HUES6 (cell line): ENCODE measurements around the gene RTN4R.
"Not testable (repeated sequence)": the region's sequence is repeated elsewhere in the genome, so short reads cannot be mapped to it uniquely, and the experiment has no call there.

Experiments used
- H3K27ac ChIP-seq: 2 replicates; pipeline ENCODE4 v1.7.0; 2013; ENCODE audit warnings: low read depth, mild to moderate bottlenecking, low read length, inconsistent platforms
- H3K27me3 ChIP-seq: 2 replicates; pipeline ENCODE4 v1.6.1; 2013; ENCODE audit warnings: low read length; ENCODE audit not compliant: control insufficient read depth, insufficient read depth
- H3K36me3 ChIP-seq: 2 replicates; pipeline ENCODE4 v1.6.1; 2013; ENCODE audit warnings: low read length; ENCODE audit not compliant: control insufficient read depth, insufficient read depth
- H3K4me1 ChIP-seq: 2 replicates; pipeline ENCODE4 v1.6.1; 2013; ENCODE audit warnings: low read length; ENCODE audit not compliant: control insufficient read depth, insufficient read depth
- H3K4me3 ChIP-seq: 2 replicates; pipeline ENCODE4 v1.5.1; 2013; ENCODE audit warnings: low read depth, low read length
- H3K9ac ChIP-seq: one replicate; pipeline ENCODE4 v1.6.1; 2013; ENCODE audit warnings: mild to moderate bottlenecking, low read length
- H3K9me3 ChIP-seq: 2 replicates; pipeline ENCODE4 v1.6.1; 2013; ENCODE audit warnings: low read depth, low read length; ENCODE audit not compliant: control insufficient read depth, insufficient read depth

The RTN4R gene

DNA sequence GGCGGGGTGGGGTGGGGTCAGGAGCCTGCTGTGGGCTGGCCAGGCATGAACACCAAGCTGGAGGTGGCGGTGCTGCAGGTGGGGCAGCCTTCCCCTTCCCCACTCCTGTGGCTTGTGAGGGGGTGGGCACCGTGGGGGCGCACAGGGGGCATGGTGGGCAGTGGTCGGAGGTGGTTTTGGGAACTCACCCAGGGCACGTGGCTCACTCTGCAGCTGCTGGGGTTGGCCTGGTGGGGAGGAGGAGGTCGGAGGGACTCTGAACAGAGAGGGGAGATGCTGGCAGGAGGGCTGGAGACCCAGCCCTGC is 35.1 kb upstream of the RTN4R start:
- not testable (repeated sequence) for H3K4me1 ChIP-seq, H3K9me3 ChIP-seq, H3K9ac ChIP-seq, H3K36me3 ChIP-seq, H3K27ac ChIP-seq, H3K4me3 ChIP-seq
- peaks cover 40% of the 10 kb centered on the region for H3K27me3 ChIP-seq

DNA sequence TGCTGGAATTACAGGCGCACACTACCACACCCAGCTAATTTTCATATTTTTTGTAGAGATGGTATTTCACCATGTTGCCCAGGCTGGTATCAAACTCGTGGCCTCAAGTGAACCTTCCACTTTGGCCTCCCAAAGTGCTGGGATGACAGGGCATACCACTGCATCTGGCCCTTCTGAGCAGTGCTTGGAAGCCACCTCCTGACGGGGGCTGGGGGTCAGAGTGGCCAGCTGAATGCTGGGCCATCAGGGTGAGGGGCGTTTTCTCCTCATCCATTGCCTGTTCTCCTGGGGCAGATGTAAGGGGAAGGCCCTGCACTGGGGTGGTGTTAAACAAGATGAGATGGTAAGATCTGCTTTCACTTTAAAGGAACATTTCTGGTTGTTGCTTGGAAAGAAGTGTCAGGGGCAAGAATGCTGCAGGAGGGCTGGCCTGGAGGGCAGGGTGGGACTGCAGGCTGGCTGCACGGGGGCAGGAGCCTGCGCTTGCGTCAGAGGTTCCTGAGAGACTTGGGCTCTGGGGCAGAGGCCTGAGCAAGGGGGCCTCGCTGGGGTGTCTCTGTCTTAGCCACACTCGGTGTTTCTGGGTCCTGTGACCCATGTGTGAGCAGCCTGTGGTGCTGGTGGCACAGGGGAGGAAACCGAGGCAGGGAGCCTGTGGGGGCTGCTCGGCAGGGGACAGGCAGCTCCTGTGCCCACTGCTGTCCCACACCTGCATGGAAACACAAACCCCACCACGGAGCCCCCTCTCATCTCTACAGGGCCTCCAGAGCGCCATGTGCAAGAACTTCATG is 34.5 kb upstream of the RTN4R start:
- Histone ChIP-seq H3K9me3 (no peaks in the 10 kb centered on the region), H3K36me3 (no peaks in the 10 kb centered on the region), H3K27ac (no peak overlapping the region), H3K4me3 (no peak overlapping the region), H3K27me3 (peaks cover 45% of the 10 kb centered on the region), H3K4me1 (no peaks in the 10 kb centered on the region), H3K9ac (no peak overlapping the region)

DNA sequence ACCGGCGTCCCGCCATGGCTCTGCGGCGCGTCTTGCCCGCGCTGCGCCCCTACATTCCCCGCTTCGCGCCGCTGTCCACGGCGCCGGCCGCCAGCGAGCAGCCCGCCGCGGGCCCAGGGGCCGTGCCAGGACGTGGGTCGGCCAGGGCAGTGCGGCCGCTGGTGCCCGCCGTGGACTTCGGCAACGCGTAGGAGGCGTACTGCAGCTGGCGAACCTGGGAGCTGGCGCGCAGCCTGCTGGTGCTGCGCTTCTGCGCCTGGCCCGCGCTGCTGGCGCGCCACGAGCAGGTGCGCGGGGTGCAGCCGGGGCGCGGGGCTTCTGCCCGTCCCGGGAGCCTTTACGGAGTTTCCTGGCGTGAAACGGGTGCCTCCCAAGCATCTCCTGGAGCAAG is 31.6 kb upstream of the RTN4R start:
- peaks cover 62% of the 10 kb centered on the region for H3K27me3 ChIP-seq
- peak overlapping the region; percentile 84 for H3K4me3 ChIP-seq
- H3K9me3 ChIP-seq = no peaks in the 10 kb centered on the region
- no peaks in the 10 kb centered on the region for H3K36me3 ChIP-seq
- no peaks in the 10 kb centered on the region for H3K4me1 ChIP-seq
- no peak overlapping the region for H3K9ac ChIP-seq
- no peak overlapping the region for H3K27ac ChIP-seq

DNA sequence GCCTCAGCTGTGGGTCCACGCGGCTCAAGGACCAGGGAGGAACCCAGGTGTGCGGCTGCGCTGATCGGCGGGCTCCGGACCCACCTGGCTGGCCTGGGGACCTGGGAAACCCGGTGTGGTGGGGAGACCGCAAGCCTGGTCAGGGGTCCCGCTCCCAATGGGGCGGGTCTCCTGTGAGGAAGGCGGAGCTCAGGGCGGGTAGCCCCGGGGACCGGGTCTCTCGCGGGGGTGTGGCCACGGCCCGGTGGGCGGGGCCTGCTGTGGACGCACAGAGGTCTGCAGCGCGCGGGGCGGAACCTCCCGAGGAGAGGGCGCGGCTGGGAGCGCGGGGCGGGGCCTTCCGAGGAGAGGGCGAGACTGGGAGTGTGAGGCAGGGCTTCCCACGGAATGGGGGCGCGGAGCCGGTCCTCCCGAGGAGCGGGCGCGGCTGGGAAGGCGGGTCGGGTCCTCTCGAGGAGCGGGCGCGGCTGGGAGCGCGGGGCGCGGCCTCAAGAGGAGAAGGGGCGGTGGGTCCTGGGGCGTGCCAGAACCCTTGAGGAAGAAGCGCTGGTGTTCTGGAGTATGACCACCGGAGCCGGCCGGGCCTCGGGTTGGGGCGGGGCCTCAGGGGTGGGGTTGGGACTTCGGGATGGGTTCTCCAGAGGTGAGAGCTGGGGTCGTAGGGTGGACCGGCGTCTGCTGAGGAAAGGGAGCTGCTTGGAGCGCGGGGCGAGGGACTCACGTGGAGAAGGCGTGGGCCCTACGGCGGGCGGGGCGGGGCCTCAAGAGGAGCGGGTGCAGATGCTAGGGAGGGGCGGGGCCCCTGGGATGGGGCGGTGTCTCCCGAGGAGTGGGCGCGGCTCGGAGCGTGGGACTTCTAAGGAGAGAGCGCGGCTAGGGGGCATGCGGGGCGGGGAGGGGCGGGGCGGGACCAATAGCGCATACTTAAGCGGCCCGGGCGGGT is 31.0 kb upstream of the RTN4R start:
- Histone ChIP-seq H3K9ac (peak overlapping the region; percentile 56), H3K36me3 (no peaks in the 10 kb centered on the region), H3K27me3 (peaks cover 62% of the 10 kb centered on the region), H3K4me3 (peak overlapping the region; percentile 84), H3K9me3 (no peaks in the 10 kb centered on the region), H3K27ac (no peak overlapping the region), H3K4me1 (no peaks in the 10 kb centered on the region)

DNA sequence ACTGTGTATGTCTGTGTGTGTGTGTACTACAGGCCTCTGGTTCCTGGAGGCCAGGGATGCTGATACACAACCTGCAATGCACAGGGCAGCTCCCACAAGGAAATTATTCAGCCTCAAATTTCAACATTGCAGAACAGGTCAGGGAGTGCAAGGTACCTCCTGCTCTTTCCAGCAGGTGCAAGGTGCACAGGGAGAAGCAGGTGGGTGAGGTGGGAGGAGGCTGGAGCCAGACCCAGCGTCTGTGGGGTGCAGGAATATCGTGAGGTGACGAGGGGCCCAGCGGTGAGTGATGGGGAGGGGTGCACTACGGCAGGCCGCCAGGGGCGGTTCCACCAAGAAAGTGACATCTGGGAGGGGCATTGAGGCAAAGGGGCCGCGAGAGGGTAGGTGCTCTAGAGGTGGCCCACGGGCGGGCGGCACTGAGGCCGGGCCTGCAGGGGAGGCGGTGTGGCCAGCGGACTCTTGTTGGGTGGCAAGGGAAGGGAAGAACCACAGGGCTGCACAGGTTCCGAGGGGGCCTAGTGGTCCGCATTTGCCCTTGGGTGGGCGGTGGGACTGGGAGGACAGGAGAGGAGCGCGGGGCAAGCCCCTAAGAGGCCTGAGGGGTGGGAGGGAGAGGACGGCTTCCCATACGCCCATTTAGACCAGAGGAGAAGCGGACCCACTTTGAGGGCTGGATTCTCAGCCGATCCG is 30.1 kb upstream of the RTN4R start:
- Histone ChIP-seq H3K4me3 (peak overlapping the region; percentile 84), H3K9me3 (no peaks in the 10 kb centered on the region), H3K27me3 (peaks cover 62% of the 10 kb centered on the region), H3K36me3 (no peaks in the 10 kb centered on the region), H3K9ac (peak overlapping the region; percentile 56), H3K4me1 (no peaks in the 10 kb centered on the region), H3K27ac (no peak overlapping the region)

DNA sequence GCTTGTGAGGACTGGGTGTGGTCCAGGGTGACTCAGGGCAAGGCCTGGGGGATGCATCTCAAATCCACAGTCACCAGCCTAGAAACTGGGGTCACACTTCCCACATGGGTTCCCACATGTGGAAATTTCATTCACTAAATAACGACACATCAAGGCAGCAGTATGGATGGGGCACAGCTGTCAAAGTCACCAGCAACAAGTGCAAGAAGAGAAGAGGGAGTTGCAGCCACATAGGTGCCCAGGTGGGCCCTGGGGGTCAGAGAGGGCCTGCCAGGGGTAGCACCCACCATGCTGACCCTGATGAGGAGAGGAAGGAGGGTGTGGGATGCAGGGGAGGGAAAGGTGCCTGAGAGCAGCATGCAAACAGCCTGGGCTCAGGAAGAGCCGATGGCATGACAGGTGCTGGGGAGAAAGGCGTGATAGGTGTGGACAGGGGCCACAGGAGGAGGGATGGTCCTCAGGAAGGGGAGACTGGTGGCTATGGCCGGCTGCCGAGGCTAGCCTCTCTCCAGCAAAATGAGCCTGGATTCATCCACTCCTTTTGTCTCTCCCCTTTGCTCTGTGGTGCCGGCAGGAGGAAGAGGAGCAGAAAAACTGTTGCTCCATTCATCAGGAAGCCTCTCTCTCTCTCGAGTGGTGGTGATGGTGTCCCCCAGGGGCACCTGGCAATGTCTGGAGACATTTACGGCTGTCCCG is 29.4 kb upstream of the RTN4R start:
- Histone ChIP-seq H3K4me3 (no peak overlapping the region), H3K36me3 (no peaks in the 10 kb centered on the region), H3K9me3 (no peaks in the 10 kb centered on the region), H3K4me1 (no peaks in the 10 kb centered on the region), H3K27ac (no peak overlapping the region), H3K9ac (no peak overlapping the region), H3K27me3 (peaks cover 61% of the 10 kb centered on the region)

DNA sequence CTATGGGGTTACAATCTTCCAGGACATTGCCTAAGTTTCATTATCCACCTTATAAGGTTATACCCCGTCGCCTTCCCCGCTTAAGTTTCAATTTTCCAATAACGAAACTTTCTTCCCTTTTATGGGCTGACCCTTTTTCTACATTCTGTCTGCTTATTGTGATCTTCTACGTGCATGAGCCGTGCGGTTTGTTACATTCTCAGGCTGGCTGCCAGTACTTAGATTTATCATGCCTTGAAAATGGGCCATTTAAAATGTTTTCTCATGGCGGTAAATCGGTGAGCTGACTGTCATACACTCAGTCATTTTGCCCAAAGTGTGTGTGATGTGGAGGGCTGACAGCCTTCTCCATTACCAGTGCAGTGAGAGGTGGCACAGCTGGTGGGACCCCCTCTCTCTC is 28.5 kb upstream of the RTN4R start:
- H3K36me3 ChIP-seq = no peaks in the 10 kb centered on the region
- H3K4me3 ChIP-seq = no peak overlapping the region
- no peak overlapping the region for H3K27ac ChIP-seq
- no peak overlapping the region for H3K9ac ChIP-seq
- H3K9me3 ChIP-seq = no peaks in the 10 kb centered on the region
- peaks cover 53% of the 10 kb centered on the region for H3K27me3 ChIP-seq
- H3K4me1 ChIP-seq = no peaks in the 10 kb centered on the region

DNA sequence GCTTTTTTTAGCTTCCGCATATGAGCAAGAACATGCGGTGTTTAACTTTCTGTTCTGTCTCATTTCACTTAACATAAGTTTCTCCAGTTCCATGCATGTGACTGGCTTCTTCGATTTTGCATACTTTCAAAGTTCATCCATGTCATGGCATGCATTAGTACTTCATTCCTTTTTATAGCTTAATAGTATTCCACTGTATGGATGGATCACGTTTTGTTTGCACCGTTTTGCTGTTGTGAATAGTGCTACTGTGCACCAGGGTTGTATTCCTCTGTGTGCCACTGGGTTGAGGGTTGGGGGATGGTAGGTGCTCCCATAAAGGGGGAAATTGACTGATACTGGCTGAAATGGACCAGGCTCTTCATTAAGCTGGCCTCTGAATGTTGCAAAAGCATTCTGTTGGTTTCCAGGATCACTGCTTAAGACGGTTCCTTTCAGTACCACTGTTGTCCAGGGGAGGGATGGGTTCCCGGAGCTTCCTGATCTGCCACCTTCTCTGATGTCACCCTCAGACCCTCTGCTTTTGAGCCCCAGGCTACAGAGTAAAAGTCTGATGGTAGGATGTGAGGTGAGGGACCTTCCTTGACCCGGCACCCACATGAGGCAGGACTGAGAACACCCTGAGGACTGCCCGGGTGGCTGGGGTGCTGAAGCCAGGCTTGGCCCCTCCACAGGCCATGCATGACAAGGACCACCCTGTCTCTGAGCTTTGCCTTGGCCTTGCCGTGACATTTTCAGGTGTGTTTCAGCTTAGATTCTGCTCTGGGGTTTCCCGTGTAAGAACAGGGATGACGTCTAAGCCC is 27.3 kb upstream of the RTN4R start:
- H3K9ac ChIP-seq = no peak overlapping the region
- peaks cover 41% of the 10 kb centered on the region for H3K27me3 ChIP-seq
- no peaks in the 10 kb centered on the region for H3K9me3 ChIP-seq
- H3K4me1 ChIP-seq = no peaks in the 10 kb centered on the region
- H3K36me3 ChIP-seq = no peaks in the 10 kb centered on the region
- H3K27ac ChIP-seq = no peak overlapping the region
- H3K4me3 ChIP-seq = no peak overlapping the region

DNA sequence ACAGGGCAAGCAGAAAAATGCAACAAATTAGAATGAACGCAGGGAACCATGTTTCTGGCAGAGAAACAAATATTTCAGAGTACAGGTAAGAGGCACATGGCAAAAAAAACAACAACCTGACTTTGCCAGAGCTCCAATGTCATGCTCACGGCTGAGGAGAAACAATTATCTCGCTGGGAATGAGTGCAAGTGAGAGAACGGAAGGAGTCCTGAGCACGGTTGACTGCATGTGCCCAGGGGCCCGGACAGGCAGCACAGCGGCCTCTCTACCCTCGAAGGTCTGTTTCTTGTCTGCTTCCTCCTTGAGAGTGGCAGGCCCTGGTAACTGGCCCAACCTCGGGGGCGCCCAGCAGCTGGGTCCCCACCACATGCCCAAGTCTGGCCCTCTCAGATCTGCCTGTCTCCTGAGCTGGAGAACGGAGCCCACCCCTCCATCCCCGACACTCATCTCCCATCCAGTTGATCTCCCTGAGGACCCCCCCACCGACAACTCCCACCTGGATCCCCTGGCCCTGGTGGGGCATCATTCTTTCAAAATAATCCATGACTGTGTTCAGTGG is 24.6 kb upstream of the RTN4R start:
- Histone ChIP-seq H3K27me3 (peaks cover 19% of the 10 kb centered on the region), H3K9me3 (no peaks in the 10 kb centered on the region), H3K27ac (no peak overlapping the region), H3K4me3 (no peak overlapping the region), H3K36me3 (no peaks in the 10 kb centered on the region), H3K4me1 (no peaks in the 10 kb centered on the region), H3K9ac (no peak overlapping the region)

DNA sequence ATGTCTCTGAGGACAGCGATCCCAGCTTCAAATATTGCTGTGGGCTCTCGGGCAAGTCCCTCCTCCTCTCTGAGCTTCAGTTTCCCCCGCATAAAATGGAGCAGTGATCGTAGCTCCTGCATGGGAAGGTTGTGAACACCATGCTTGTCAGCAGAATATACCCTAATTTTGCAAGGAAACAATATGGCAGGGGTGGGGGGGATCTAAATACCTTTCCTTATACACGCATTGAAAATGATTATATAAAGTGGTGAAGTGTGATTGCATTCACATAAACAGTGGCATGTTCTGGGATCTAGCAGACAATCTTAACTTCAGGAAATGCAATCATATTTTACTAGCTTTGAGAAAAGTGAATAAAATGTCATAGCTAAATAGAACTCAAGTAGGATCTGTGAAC is 24.0 kb upstream of the RTN4R start:
- no peak overlapping the region for H3K9ac ChIP-seq
- no peaks in the 10 kb centered on the region for H3K36me3 ChIP-seq
- no peak overlapping the region for H3K27ac ChIP-seq
- peaks cover 12% of the 10 kb centered on the region for H3K27me3 ChIP-seq
- no peak overlapping the region for H3K4me3 ChIP-seq
- H3K4me1 ChIP-seq = no peaks in the 10 kb centered on the region
- H3K9me3 ChIP-seq = no peaks in the 10 kb centered on the region
